GM18508 (cell line): ENCODE measurements around the gene HIVEP3.

Experiments used
- ATAC-seq: cut with Tn5 transposase; IDR thresholded peaks from one replicate; pipeline ENCODE4 v1.9.1; 2021; ENCODE audit warnings: moderate number of reproducible peaks; ENCODE audit not compliant: insufficient read depth, unreplicated experiment

Gene HIVEP3

DNA sequence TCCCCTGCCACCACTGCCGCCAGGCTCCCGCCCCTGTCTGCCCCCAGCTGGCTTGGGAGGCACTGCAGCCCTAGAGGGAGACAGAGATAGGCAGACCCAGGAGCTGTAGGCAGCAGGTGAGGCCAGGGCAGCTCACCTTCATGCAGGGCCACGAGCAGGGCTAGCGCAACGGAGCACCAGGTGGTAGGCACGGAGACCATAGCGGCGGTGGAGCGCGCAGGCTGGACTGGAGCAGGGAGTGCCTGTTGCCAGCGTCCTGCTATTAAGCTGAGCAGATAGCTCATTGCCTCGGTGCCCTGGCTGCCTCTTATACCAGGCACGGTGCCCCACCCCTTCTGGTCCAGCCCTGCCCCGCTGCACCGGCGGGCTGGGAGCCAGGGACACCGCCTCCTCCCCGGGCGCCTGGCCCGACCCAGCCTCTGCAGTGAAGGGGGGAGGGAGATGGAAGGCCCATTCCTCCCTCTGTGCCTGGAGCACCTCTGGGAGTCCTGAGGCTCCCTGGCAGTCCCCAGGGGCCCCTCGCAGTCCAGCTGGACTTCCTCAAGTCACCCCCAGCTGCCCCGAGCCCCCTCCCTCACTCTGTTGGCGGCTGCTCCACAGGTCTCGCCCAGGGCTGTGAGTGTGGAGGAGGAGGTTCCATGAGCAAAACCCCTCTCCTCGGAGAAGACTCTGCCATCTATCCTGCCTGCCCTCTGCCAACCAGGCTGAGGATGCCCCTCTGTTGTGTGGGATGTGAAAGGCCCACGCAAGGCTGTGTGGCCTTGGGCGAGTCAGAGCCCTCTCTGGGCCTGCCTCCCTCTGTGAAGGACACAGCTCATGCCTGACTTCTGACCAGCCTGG lies 434.1 kb downstream of the HIVEP3 start, which contains the start of gene EDN2:
Gene EDN2, minus strand, starts transcription at position 282 of the 840 bp plus-strand sequence. Its CDS starts 82 bp downstream, at position 200.
- ATAC-seq: no peak

DNA sequence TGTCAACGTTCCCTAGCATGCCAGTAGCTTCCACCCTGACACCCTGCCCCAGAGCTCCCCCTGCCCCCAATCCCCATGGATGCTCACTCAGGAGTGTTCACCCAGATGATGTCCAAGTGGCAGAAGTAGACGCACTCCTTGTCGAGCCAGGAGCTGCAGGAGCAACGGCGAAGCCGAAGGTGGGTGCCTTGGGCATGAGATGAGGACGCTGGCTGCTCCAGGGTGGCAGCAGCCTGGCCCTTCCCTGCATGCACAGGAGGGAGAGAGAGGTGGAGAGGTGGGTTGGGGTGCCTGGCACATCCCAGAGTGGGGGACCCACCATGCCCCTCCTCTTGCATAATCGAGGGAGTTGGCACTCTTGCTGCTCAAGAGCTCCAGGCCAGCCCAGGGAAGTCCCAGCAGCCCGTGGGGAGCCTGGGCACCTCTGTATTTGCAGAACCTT lies 434.7 kb downstream of the HIVEP3 start:
- no peak for ATAC-seq

DNA sequence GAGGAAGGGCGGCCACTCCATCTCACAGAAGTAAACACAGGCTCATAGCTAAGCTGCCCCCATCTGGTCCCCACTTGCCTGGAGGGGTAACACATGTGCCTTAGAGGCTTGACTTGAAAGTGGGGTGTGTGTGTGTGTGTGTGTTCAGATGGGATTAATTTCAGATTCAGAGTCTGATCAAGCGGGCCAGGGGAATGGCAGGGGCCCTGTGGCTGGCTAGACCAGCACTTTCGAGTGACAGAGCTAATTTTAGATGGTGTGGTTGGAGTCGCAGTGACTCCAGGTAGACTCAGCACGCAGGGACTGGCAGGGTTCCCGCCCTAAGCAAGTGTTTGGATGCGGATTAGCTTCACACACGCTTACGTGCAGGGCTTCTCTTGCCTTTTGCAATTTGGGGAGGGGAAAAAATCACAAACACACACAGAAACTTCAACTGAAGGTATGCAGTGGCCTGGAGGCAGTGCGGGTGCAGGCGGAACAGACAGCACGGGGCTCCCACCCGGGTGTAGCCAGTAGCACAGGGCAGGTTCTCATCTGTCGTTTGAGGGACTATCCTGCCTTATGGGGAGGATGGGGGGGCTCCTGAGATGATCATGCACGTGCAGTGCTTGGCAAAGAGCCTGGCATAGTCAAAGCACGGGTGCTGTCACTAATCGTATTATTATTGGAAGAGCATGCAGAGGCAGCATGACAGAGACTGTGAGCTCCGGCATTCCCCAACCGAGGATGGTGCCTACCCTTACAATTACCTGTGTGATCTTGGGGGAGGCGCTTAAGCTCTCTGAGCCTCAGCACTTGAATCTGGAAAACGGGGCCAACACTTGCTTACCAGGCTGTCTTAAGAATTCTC lies 435.5 kb downstream of the HIVEP3 start:
- ATAC-seq: no peak

DNA sequence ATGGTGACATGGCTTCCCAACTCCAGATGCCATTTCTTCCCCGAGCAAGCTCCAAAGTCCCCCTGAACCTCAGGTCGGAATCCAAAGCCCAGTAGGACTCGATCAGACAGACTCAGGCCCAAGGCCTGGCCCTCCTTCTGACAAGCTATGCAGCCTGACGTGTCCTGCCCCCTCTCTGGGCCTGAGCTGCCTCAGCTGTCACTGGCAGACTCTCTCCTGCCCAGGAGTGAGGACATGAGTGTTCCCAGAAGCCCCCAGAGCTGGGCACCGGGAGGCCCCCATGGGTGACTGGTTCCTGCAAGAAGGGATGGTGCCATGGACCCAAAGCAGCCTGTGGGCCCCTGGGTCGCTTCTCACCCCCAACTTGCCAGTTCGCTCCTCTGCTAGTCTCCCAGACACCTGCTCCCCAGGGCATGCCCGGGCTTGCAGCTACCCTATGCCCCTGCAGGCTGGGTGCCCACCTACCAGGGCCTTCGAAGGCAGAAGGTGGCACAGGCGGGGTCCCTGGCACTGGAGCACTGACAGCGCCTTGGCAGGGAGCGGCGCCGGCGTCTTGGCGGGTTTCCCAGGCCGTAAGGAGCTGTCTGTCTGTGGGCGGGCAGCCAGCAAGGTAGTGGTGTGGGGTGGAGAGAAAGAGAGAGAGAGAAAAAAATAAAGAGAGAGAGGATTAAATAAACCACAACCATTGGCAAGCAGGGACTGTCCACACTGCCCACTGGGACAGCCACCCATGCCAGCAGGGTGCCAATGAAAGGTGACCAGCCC lies 436.5 kb downstream of the HIVEP3 start:
- no peak for ATAC-seq

DNA sequence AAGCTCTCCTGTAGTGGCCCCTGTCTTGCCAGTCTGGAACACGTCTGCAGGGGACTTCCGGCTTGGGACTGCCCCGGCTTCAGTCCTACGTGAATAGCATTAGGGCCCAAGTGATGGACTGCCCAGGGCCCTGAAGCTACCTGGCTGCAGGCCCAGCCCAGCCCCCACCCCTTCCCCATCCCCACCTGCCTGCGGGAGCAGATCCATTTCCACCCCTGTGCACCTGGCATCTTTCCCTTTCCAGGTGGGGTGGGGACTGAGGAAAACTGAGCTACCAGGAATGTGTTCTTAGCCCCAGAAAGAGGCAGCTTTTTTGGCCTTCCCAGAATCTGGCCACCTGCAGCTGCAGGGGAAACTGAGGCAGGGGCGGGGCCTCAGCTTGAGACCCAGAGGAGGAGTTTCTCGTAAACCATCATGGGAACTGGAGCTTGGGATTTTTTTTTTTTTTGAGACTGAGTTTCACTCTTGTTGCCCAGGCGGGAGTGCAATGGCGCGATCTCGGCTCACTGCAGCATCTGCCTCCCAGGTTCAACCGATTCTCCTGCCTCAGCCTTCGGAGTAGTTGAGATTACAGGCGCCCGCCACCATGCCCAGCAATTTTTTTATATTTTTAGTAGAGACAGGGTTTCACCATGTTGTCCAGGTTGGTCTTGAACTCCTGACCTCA lies 437.5 kb downstream of the HIVEP3 start:
- ATAC-seq: no peak

DNA sequence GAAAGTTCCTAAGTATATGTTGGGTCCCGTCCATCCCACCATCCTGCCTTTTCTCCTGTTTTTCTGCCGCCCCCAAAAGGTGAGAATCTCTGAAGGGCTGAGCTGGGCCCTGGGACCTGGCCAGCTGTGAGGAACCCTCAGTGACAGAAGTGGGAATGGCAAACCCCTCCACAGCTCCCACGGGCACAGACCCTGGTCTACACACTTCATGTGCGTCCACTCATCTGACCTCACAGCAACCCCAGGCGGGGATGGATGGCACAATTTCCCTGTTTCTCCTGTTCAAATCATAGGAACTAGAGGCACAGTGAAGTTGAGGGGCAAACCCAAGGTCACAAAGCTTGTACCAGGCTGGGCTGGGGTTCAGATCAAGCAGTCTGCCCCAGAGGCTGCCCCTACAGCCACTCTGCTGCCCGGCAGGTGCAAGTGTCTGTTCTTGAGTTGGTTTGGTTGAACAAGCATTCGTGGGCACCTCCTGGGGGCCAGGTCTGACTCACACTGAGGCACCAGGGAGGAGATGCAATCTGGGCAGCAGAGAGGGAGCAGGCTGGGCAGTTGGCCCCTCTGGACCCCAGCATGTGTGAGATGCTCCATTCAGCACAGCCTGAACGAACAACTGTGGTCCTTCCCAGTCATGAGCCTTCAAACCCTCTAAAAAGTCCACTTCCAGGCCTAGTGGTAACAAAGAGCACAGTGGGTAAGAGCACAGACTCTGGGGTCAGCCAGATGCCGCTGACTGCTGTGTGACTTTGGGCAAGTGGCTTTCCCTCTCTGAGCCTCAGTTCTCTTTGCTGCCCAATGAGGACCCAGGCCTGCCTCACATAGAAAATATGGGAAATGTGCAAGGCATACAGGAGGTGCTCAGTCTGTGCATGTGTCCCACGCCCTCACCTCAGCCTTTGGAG lies 438.3 kb downstream of the HIVEP3 start:
- no peak for ATAC-seq

DNA sequence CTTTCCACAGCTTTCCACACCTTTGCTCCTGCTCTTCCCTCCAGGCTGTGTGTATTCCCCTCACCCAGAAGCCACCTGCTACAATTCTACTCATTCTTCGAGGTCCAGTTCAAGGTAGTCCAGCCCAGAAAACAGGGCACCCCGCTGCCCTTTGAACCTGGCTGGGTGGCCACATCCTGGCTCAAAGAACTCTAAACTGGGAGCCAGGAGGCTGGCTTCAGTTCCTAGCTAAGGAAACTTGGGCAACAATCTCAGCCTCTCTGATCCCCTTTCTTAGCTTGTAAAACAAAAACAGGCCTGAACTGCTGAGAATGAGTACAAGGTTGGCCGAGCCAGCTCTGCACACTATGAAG lies 438.9 kb downstream of the HIVEP3 start:
- ATAC-seq: no peak

DNA sequence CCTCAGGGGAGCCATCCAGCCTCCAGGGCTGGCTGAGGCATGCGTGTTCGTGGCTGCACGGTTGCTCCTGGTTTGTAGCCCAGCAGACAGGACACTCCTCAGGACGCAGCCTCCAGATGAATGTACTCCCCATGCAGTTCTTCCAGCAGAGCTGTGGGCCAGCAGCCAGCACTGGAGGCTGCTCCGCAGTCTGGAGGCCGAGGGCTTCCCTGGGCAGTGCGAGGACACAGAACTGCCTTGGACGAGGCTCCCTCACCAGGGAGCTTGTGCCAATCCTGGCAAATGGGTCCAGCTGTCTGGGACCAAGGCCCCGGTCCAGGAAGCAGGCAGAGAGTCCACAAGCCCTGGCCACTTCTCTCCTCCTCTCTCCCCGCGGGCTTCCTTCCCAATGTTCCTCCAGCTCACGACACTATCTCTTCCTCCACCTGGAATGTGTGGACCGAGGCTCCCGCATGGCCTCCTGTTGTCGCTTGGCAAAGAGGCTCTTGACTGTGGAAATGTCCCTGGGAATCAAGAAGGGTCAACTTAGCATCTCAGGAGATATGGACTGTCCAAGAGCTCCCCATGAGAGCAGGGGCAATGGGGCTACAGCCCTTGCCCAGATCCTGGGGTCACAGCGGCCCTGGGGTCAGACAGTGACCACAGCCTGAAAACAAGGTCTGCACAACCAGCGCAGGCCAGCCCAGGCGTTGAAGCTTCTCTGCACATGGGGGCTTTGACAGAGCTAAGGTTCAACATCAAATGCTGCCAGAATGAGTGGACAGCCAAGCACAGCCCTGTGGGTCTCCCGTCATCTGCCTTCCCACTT lies 439.5 kb downstream of the HIVEP3 start:
- no peak for ATAC-seq

DNA sequence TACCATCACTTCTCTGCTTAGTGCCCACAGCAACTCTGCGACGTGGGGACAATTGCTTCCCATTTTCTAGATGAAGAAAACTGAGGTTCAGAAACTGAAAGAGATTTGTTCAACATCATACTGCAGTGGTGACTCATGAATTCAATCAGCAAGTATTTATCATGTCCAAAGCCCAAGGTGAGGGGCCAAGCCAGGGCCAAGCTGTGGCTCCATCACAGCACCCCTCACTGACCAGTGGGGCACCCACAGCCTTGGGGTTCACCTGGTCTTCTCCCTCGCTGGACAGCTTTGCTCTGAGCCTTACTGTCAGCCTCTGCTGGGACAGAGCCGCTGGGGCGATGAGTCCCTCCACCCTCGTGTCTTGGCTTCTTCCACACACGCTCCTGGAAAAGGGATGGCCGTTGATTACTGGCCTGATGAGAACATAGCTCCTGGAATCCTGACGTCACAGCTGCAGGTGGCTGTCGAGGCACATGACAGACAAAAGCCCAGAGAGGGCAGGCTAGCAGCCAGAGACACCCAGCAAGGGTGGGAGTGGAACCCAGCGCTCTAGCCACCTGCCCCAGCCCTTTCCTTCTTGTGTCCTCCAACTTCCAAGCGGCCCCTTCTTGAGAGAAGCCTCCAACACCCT lies 440.5 kb downstream of the HIVEP3 start:
- ATAC-seq: no peak

DNA sequence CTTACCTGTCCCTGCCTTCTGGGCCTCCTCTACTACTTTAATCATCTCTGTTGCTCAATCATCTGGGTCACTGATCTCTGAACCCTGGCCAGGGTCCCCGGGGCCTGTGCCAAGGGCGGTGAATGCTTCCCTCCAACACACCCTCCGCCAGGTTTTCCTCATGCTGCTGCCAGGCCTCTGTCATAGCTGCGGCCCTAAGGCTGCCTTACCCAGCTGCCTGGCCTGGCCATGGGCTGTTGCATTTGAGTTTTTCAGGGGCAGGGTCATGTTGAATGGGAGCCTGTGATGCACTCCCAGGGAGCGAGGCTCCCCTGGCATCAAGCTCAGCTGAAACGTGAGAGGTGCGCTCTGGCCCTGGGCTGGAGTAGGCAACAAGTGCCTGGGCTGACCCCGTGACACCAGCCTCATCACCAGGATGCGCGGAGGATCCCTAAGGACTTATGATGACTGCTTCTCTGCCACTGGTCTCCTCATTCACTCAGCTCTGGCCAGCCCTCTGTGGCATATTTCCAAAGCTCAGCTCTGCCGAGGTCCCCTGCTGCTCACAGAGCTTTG lies 441.8 kb downstream of the HIVEP3 start:
- no peak for ATAC-seq

DNA sequence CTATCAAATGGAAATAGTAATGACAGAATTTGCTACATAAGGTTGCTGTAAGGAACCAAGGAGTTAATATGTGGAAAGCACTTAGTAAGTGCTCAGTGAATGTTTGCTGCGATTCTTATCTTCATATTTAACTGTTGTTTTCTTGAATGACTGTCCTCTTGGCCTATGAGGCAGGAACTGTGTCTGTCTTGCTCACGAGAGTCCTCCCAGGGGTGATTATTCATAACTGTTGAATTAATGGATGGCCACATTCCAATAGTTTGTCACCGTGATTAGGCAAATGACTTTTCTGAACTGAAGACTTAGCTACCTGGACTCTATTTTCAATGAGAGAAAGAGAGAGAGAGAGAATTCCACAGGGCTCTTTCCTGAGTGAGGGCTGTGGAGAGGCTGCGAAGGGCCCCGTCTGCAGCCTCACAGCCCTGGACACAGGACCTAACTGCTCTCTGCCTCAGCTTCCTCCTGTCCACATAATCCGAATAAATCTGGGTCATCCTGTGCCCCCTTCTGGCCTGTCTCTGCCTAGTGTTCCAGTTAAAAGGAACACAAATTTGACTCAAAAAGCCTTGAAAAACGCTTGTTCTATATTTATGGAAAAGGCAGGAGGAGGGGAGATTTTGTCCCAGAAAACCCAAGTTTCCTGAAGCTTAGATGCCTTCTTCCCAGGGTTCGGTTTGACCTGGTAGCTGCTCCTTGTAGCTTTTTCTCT lies 442.7 kb downstream of the HIVEP3 start:
- no peak for ATAC-seq

DNA sequence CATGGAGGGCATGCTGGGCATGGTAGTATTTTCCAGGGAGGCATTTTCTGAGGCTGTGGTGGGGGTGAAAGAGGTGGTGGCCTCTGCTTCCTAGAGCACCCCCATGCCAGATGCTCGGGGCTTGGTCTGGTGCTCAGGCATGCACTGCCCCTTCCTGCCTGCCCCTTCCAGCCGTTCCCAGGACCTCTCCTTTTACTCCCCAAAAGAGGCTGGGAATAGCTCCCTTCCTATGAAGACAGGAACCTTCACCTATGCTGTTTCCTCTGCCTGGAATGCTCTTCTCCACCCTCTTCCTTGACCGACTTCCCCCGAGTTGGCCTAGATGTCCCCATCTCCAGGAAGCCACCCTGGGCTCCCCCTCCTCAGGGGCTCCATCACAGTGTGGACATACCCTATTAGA lies 443.4 kb downstream of the HIVEP3 start:
- no peak for ATAC-seq

DNA sequence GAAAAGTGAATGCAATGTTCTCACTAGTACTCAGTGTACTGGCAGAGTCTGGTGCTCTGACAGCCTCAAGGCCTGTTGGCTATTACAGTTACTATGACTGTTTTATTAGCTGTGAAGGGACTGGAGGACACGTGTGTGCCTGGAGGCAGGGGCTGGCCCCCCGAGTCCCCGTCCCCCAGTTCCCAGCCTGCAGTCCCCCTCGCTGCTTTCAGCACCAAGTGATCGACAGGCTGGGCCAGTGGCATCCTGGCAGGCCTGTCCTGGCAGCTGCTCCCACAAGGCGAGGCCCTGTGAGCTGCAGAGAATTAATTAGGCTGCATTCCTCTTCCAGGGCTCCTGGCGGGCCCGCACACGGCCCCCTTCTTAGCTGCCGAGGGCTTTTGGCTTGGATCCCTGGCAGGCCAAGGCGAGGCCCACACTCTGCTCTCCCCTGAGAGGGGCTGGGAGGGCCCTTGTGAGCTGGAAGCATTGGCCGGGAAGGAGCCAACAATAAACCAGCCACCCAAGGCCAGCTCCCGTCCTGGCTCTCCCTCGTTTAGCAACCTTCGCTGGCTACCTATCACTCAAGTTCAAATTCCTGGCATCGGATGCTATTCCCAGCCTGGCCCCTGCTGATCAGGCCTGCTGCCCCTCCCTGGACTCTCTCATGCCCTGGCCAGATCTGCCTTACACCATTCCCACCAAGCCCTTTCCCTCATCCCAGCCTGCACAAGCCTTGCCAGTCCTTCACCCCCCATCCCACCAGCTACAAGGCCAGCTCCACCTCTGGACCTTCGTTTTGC lies 444.0 kb downstream of the HIVEP3 start:
- ATAC-seq: no peak

DNA sequence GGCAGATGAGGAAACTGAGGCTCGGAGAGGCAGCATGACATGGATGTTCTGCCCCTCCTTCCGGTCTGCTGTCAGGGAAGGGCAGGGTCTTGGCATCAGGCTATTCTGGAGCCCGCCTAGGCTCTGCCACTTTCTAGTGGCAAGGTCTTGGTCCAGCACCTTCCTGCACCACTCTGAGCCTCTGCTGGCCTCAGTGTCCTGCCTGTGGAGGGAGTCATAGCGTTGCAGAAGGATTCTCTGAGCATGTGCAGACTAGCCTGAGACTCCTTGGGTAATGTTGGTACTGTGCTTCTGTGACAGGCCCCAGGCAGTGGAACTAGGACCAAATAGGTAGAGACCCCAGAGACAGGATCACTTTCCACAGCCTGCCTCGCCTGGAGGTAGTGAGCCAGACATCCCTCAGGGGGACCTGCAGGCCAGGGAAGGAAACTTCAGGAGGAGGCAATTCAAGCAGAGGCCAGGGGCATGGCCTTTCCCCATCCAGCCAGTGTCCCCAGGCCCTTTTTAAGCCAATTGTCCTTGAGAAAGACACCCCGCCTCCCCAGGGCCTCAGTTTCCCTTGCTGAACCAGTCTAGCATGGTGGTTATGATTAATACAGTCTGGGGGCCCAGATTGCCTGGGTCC lies 444.9 kb downstream of the HIVEP3 start:
- ATAC-seq: no peak

DNA sequence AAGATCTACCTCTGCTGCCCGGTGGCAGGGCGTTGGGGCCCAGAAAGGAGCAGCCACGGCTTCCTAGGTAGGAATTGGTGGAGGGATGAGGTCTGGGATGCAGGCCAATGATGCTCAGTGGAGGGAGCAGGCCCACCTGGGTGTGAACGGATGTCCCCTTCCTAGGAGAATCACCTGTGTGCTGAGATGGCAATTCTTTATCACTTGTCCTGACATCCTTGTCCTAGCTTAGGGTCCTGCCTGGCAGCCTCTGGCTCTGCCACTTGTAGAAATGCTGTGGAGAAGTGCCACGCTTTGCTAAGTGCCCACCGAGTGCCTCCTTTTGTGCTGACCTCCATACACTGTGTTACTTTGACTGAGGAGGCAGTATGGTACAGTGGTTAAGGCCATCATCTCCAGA lies 447.1 kb downstream of the HIVEP3 start:
- ATAC-seq: no peak

DNA sequence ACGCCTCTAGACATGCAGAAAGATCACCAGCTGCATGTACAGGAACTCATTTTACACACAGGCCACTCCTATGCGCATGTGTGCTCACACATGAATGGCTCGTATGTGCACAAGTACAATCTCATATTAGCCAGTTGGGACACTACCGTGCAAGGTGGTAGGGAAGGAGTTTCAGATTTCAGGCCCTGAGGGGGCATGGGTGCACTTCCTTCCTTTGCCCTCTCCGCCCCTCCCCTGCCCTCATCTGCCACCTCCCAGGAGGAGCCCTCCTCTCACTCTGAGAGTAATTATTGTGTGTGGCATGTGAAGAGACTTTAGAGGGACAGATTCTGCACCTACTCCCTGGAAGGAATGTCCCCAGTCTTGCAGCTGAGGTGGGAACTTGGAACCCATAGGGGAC lies 449.0 kb downstream of the HIVEP3 start:
- ATAC-seq: no peak
